Trophoblast cell (in vitro differentiated cells and primary cell): Measurements from ENCODE around the gene KCNH1.

Experiments used
- DNase-seq, 2 donors: peaks; one replicate each; pipeline ENCODE4 v3.0.0-alpha.2; 2016
- H2AFZ ChIP-seq: 2 replicates; pipeline ENCODE4 v1.6.1; 2013; ENCODE audit warnings: low read length, moderate library complexity, mild to moderate bottlenecking; ENCODE audit not compliant: insufficient read depth, poor library complexity
- H2AK5ac ChIP-seq: 2 replicates; pipeline ENCODE4 v1.6.1; 2013; ENCODE audit warnings: mild to moderate bottlenecking, low read length
- H2BK120ac ChIP-seq: 2 replicates; pipeline ENCODE4 v1.6.1; 2013; ENCODE audit warnings: low read length, mild to moderate bottlenecking, moderate library complexity; ENCODE audit not compliant: insufficient read depth, poor library complexity
- H2BK12ac ChIP-seq: 2 replicates; pipeline ENCODE4 v1.6.1; 2013; ENCODE audit warnings: mild to moderate bottlenecking, low read length, moderate library complexity
- H2BK5ac ChIP-seq: 2 replicates; pipeline ENCODE4 v1.6.1; 2013; ENCODE audit warnings: low read length, low read depth, moderate library complexity, mild to moderate bottlenecking; ENCODE audit not compliant: poor library complexity
- H3K14ac ChIP-seq: 2 replicates; pipeline ENCODE4 v1.6.1; 2013; ENCODE audit warnings: mild to moderate bottlenecking, low read length
- H3K18ac ChIP-seq: 2 replicates; pipeline ENCODE4 v1.6.1; 2013; ENCODE audit warnings: mild to moderate bottlenecking, low read length
- H3K23ac ChIP-seq: 2 replicates; pipeline ENCODE4 v1.6.1; 2013; ENCODE audit warnings: low read length
- H3K27ac ChIP-seq: 2 replicates; pipeline ENCODE4 v1.5.1; 2013; ENCODE audit warnings: low read depth, mild to moderate bottlenecking, inconsistent platforms, low read length, moderate library complexity
- H3K27me3 ChIP-seq: 2 replicates; pipeline ENCODE4 v1.6.1; 2013; ENCODE audit warnings: inconsistent platforms, mild to moderate bottlenecking, low read length, moderate library complexity; ENCODE audit not compliant: insufficient read depth
- H3K36me3 ChIP-seq, 2 experiments: 1 replicate in 1 of 2; 2 replicates in 1 of 2; pipeline ENCODE4 v1.6.1; 2013; ENCODE audit warnings: low read length in 2 of 2, mild to moderate bottlenecking in 2 of 2, moderate library complexity in 1 of 2; ENCODE audit not compliant: insufficient read depth in 2 of 2, control insufficient read depth in 1 of 2
- H3K4ac ChIP-seq: 2 replicates; pipeline ENCODE4 v1.6.1; 2013; ENCODE audit warnings: low read depth, mild to moderate bottlenecking, low read length, moderate library complexity
- H3K4me1 ChIP-seq, 2 experiments: 1 replicate in 1 of 2; 2 replicates in 1 of 2; pipeline ENCODE4 v1.6.1; 2013; ENCODE audit warnings: low read length in 2 of 2, mild to moderate bottlenecking in 2 of 2, moderate library complexity in 1 of 2; ENCODE audit not compliant: insufficient read depth in 2 of 2, control insufficient read depth in 1 of 2
- H3K4me2 ChIP-seq: 2 replicates; pipeline ENCODE4 v1.6.1; 2013; ENCODE audit warnings: inconsistent platforms, mild to moderate bottlenecking, low read length, moderate library complexity
- H3K4me3 ChIP-seq: 2 replicates; pipeline ENCODE4 v1.5.1; 2013; ENCODE audit warnings: mild to moderate bottlenecking, low read depth, low read length, inconsistent platforms
- H3K79me1 ChIP-seq: one replicate; pipeline ENCODE4 v1.6.1; 2013; ENCODE audit warnings: low read length
- H3K79me2 ChIP-seq: 2 replicates; pipeline ENCODE4 v1.6.1; 2013; ENCODE audit warnings: low read length, mild to moderate bottlenecking; ENCODE audit not compliant: control insufficient read depth, insufficient read depth, poor library complexity
- H3K9ac ChIP-seq: 2 replicates; pipeline ENCODE4 v1.6.1; 2013; ENCODE audit warnings: mild to moderate bottlenecking, low read length
- H3K9me3 ChIP-seq: 2 replicates; pipeline ENCODE4 v1.6.1; 2013; ENCODE audit warnings: low read depth, mild to moderate bottlenecking, control low read depth, inconsistent platforms, low read length; ENCODE audit not compliant: insufficient read depth
- H4K12ac ChIP-seq: 2 replicates; pipeline ENCODE4 v1.6.1; 2013; ENCODE audit warnings: low read depth, mild to moderate bottlenecking, low read length, moderate library complexity
- H4K8ac ChIP-seq: 2 replicates; pipeline ENCODE4 v1.6.1; 2013; ENCODE audit warnings: low read depth, mild to moderate bottlenecking, low read length, moderate library complexity
- H4K91ac ChIP-seq: one replicate; pipeline ENCODE4 v1.6.1; 2013; ENCODE audit warnings: low read depth, mild to moderate bottlenecking, low read length, moderate library complexity
- WGBS: extraction: QIAGEN DNeasy Blood & Tissue Kit; methylation state at CpG from one replicate; pipeline ENCODE4 v1.1.7; 2013; ENCODE audit warnings: missing lambda C conversion rate; ENCODE audit not compliant: insufficient read length, insufficient coverage; ENCODE audit errors: extremely low coverage; 5-methylcytosine and 5-hydroxymethylcytosine counted together

The KCNH1 gene

GRCh38 chr1:210711825-210712612, 421.9 kb downstream of the KCNH1 start:
- H2AK5ac ChIP-seq: no peak overlapping the region
- no peaks in the 10 kb centered on the region for H3K79me2 ChIP-seq
- no peak overlapping the region for H2BK5ac ChIP-seq
- no peaks in the 10 kb centered on the region for H3K4me1 ChIP-seq
- no peak overlapping the region for H4K8ac ChIP-seq
- no peaks in the 10 kb centered on the region for H3K79me1 ChIP-seq
- H3K27me3 ChIP-seq: no peaks in the 10 kb centered on the region
- H3K4me3 ChIP-seq: no peak overlapping the region
- peak; percentile 29 to 45 for DNase-seq
- H4K12ac ChIP-seq: no peak overlapping the region
- H2BK12ac ChIP-seq: no peak overlapping the region
- no CpG with 5 or more reads among the region's 7 CpGs for WGBS
- H3K4me2 ChIP-seq: no peak overlapping the region
- H3K9me3 ChIP-seq: peaks cover 2% of the 10 kb centered on the region
- H3K9ac ChIP-seq: no peak overlapping the region
- no peak overlapping the region for H3K14ac ChIP-seq
- H2AFZ ChIP-seq: no peak overlapping the region
- H3K23ac ChIP-seq: no peak overlapping the region
- H3K4ac ChIP-seq: no peak overlapping the region
- H3K36me3 ChIP-seq: no peaks in the 10 kb centered on the region
- no peak overlapping the region for H3K27ac ChIP-seq
- no peak overlapping the region for H4K91ac ChIP-seq
- H2BK120ac ChIP-seq: no peak overlapping the region
- H3K18ac ChIP-seq: no peak overlapping the region

- Histone ChIP-seq H3K27me3 (no peaks in the 10 kb centered on the region), H3K79me1 (no peaks in the 10 kb centered on the region), H3K23ac (no peak overlapping the region), H3K27ac (no peak overlapping the region), H3K4me3 (no peak overlapping the region), H2BK5ac (no peak overlapping the region), H3K18ac (no peak overlapping the region), H3K9ac (no peak overlapping the region), H2AK5ac (no peak overlapping the region), H3K14ac (no peak overlapping the region), H4K12ac (no peak overlapping the region), H4K8ac (no peak overlapping the region), H3K36me3 (no peaks in the 10 kb centered on the region), H3K4me1 (peaks cover 0 to 2% of the 10 kb centered on the region in 2 experiments), H2AFZ (no peak overlapping the region), H3K4ac (no peak overlapping the region), H2BK12ac (no peak overlapping the region), H3K4me2 (no peak overlapping the region), H3K9me3 (peaks cover 2% of the 10 kb centered on the region), H2BK120ac (no peak overlapping the region), H4K91ac (no peak overlapping the region), H3K79me2 (no peaks in the 10 kb centered on the region)
- DNase-seq: peak; percentile 24 to 84
- no CpG with 5 or more reads among the region's 2 CpGs for WGBS
These were observed 424.2 kb downstream of the KCNH1 start for GRCh38 chr1:210709701-210710100.

GRCh38 chr1:210707300-210708240, 426.4 kb downstream of the KCNH1 start:
- no peak overlapping the region for H3K18ac ChIP-seq
- H3K27ac ChIP-seq: no peak overlapping the region
- H3K4ac ChIP-seq: no peak overlapping the region
- H4K8ac ChIP-seq: no peak overlapping the region
- no peak overlapping the region for H3K4me3 ChIP-seq
- H3K79me2 ChIP-seq: no peaks in the 10 kb centered on the region
- H2BK5ac ChIP-seq: no peak overlapping the region
- no peak overlapping the region for H2BK120ac ChIP-seq
- H3K27me3 ChIP-seq: no peaks in the 10 kb centered on the region
- H2BK12ac ChIP-seq: no peak overlapping the region
- H4K12ac ChIP-seq: no peak overlapping the region
- WGBS: no CpG with 5 or more reads among the region's 7 CpGs
- H3K9me3 ChIP-seq: peaks cover 5% of the 10 kb centered on the region
- no peak overlapping the region for H3K23ac ChIP-seq
- H4K91ac ChIP-seq: no peak overlapping the region
- no peak overlapping the region for H2AFZ ChIP-seq
- H2AK5ac ChIP-seq: no peak overlapping the region
- H3K9ac ChIP-seq: no peak overlapping the region
- no peaks in the 10 kb centered on the region for H3K36me3 ChIP-seq
- H3K79me1 ChIP-seq: no peaks in the 10 kb centered on the region
- DNase-seq: no peak
- H3K4me1 ChIP-seq: peaks cover 0 to 2% of the 10 kb centered on the region in 2 experiments
- no peak overlapping the region for H3K14ac ChIP-seq
- H3K4me2 ChIP-seq: no peak overlapping the region

DNA sequence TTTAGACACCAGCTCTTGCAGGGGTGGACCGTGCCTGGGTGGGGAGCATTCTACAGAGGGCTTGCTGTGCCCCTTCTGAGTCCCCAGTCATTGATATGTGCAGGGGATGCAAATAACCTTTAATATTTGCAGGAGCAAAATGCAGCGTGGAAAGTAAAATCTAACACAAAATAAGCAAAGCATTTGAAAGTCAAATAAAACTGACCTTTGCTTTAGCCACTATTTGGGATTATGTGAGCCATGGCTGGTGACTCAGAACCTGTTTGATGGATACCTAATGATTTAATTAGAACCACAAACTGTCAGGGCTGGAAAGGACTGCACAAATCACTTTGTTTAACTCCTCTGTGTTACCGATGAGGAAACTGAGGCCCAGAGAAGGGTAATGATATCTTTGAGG, 427.7 kb downstream of the KCNH1 start:
- Histone ChIP-seq H3K4me2 (no peak overlapping the region), H4K8ac (no peak overlapping the region), H3K4me3 (no peak overlapping the region), H2BK5ac (no peak overlapping the region), H3K4me1 (peaks cover 0 to 2% of the 10 kb centered on the region in 2 experiments), H3K9ac (no peak overlapping the region), H3K18ac (no peak overlapping the region), H4K12ac (no peak overlapping the region), H3K9me3 (peaks cover 5% of the 10 kb centered on the region), H2AFZ (no peak overlapping the region), H4K91ac (no peak overlapping the region), H3K79me2 (no peaks in the 10 kb centered on the region), H2AK5ac (no peak overlapping the region), H3K36me3 (no peaks in the 10 kb centered on the region), H2BK120ac (no peak overlapping the region), H3K27me3 (no peaks in the 10 kb centered on the region), H3K14ac (no peak overlapping the region), H3K4ac (no peak overlapping the region), H2BK12ac (no peak overlapping the region), H3K23ac (no peak overlapping the region), H3K27ac (no peak overlapping the region), H3K79me1 (no peaks in the 10 kb centered on the region)
- DNase-seq: no peak
- WGBS: no CpG with 5 or more reads among the region's 3 CpGs
